AG04450 (cell line): Measurements from ENCODE around the gene OSCP1. TPM values are rescaled to one million over a fixed set of nuclear protein-coding genes. Genes with fewer than 3 reads are reported as not detected.

Source experiments
- CTCF ChIA-PET: fragments of 300-600, 350-600 bp; formaldehyde crosslinking; extraction: SDS; loops from one replicate; lab custom pipeline; 2022; ENCODE audit warnings: antibody characterized with exemption, inconsistent platforms; lab: Charles Lee
- POLR2A ChIA-PET: fragments of 350-600 bp; formaldehyde crosslinking; extraction: SDS; loops from one replicate; lab custom pipeline; 2021; ENCODE audit warnings: antibody characterized with exemption, inconsistent platforms; lab: Yijun Ruan, JAX
- DNase-seq: peaks from one replicate; pipeline ENCODE4 v3.0.0-alpha.2; 2011; ENCODE audit warnings: low read depth, low spot score
- H3K27ac ChIP-seq: one replicate; pipeline ENCODE4 v1.5.1; 2012; ENCODE audit warnings: low read depth, low read length, control low read depth
- H3K27me3 ChIP-seq: one replicate; pipeline ENCODE4 v1.6.0; 2012; ENCODE audit warnings: low read length; ENCODE audit not compliant: control insufficient read depth, insufficient read depth
- H3K4me3 ChIP-seq: 2 replicates; pipeline ENCODE4 v1.5.1; 2011; ENCODE audit warnings: mild to moderate bottlenecking, low read depth, low read length, control low read depth
- H3K9me3 ChIP-seq: 2 replicates; pipeline ENCODE4 v1.5.1; 2012; ENCODE audit warnings: low read length; ENCODE audit not compliant: control insufficient read depth, insufficient read depth
- CTCF ChIP-seq: IDR thresholded peaks from 2 replicates; pipeline ENCODE4 v1.5.1; 2011; ENCODE audit warnings: low read depth, low read length, control low read depth, inconsistent platforms
- polyA plus RNA-seq: library from polyadenylated mRNA; depleted of rRNA; stranded (reverse); fragments of >200 nt; gene quantifications from 2 replicates; pipeline ENCODE4 v1.2.3, GENCODE V29; 2011

Gene OSCP1
- polyA plus RNA-seq, 1 experiment = 7.9 TPM

DNA sequence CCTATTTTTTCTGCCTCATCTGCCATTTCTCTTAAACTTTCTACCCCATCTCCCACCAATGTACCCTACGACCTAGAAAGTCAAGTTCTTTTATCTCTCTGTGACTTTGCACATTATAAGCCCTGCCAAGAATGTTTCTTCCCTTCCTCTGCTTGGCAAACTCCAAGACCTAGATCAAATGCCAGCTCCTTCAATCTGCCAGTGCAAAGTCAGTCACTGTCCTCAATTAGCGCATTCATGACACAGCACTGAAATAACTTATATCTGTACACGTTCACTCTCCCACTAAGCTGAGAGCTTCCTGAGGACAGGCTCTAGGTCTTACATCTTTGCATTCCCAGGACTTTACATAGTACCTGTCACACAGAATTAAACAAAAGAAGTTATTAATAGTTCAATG lies 31.1 kb downstream of the OSCP1 start:
- CTCF ChIA-PET = interaction anchor here (1.0 to 3.1 kb wide), 7 partner anchors 12 to 324 kb away, joined by 3 to 34 read pairs (median 12); partner anchors contain the start of gene TRAPPC3
- POLR2A ChIA-PET = interaction anchor here (0.7 to 2.2 kb wide), 5 partner anchors 33 to 269 kb away, joined by 3 to 18 read pairs (median 5); partner anchors contain the start of genes STK40 and TRAPPC3
- DNase-seq = no peak
- no peak overlapping the region for H3K27ac ChIP-seq
- no peak overlapping the region for H3K4me3 ChIP-seq
- no peak for TF ChIP-seq CTCF
- no peaks in the 10 kb centered on the region for H3K9me3 ChIP-seq
- H3K27me3 ChIP-seq = no peaks in the 10 kb centered on the region

DNA sequence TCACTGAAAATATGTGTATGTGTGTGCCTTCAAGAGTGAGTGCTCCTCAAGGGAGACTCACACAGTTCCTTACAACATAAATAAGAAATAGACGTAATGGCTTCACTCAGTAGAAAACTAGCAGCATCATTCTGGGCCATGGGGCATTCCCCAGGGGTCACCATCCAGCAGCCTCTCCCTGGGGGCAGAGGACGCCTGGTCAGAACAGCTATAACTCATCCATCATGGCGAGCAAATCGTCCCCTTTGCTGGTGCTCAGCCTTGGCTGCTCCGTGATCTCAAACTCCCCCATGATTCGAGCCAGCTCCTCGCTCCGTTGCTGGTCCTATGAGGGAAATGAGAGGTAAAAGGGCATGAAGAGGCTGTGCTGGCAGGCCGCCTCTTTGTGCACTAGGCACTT lies 32.3 kb downstream of the OSCP1 start:
- CTCF ChIA-PET = interaction anchor here (1.3 to 3.1 kb wide), 4 partner anchors 49 to 269 kb away, joined by 6 to 34 read pairs (median 19); partner anchors contain the start of gene TRAPPC3
- Histone ChIP-seq H3K4me3 (no peak overlapping the region), H3K9me3 (no peaks in the 10 kb centered on the region), H3K27ac (no peak overlapping the region), H3K27me3 (no peaks in the 10 kb centered on the region)
- DNase-seq = no peak
- POLR2A ChIA-PET = interaction anchor here (0.6 kb wide), 1 partner anchor 62 kb away, joined by 5 read pairs; no protein-coding TSS in a partner anchor
- TF ChIP-seq CTCF = no peak

- DNase-seq = no peak
- no peak for TF ChIP-seq CTCF
- ChIA-PET POLR2A (no interaction called here), CTCF (no interaction called here)
- Histone ChIP-seq H3K9me3 (no peaks in the 10 kb centered on the region; the same call in 1 of the 2 replicates), H3K4me3 (no peak overlapping the region), H3K27me3 (no peaks in the 10 kb centered on the region), H3K27ac (no peak overlapping the region)
Measured at GRCh38 chr1:36415661-36416326, 34.5 kb downstream of the OSCP1 start.

- CTCF ChIA-PET = interaction anchor here (0.6 to 1.0 kb wide), 2 partner anchors 10 to 71 kb away, joined by 3 read pairs; no protein-coding TSS in a partner anchor
- Histone ChIP-seq H3K4me3 (no peak overlapping the region), H3K27ac (no peak overlapping the region), H3K27me3 (no peaks in the 10 kb centered on the region), H3K9me3 (no peaks in the 10 kb centered on the region; the same call in 1 of the 2 replicates)
- POLR2A ChIA-PET = no interaction called here
- no peak for TF ChIP-seq CTCF
- DNase-seq = no peak
Measured at GRCh38 chr1:36414384-36414783, 35.9 kb downstream of the OSCP1 start.
